IPS-15b (cell line): Measurements from ENCODE around the gene SHISA5.

ENCODE experiments used
- H3K27me3 ChIP-seq: one replicate; pipeline ENCODE4 v1.6.1; 2013; ENCODE audit warnings: low read length; ENCODE audit not compliant: control insufficient read depth, insufficient read depth
- H3K36me3 ChIP-seq: one replicate; pipeline ENCODE4 v1.6.1; 2013; ENCODE audit warnings: low read length; ENCODE audit not compliant: control insufficient read depth, insufficient read depth
- H3K4me1 ChIP-seq: one replicate; pipeline ENCODE4 v1.6.1; 2013; ENCODE audit warnings: mild to moderate bottlenecking, low read length; ENCODE audit not compliant: control insufficient read depth, insufficient read depth
- H3K4me3 ChIP-seq: one replicate; pipeline ENCODE4 v1.5.1; 2013; ENCODE audit warnings: low read depth, low read length
- H3K9ac ChIP-seq: one replicate; pipeline ENCODE4 v1.6.1; 2013; ENCODE audit warnings: low read depth, mild to moderate bottlenecking, low read length
- H3K9me3 ChIP-seq: one replicate; pipeline ENCODE4 v1.6.1; 2013; ENCODE audit warnings: mild to moderate bottlenecking, low read length; ENCODE audit not compliant: control insufficient read depth, insufficient read depth

Gene SHISA5

GRCh38 chr3:48445277-48445882 is 58.6 kb downstream of the SHISA5 start:
- no peak overlapping the region for H3K9ac ChIP-seq
- peaks cover 4% of the 10 kb centered on the region for H3K4me1 ChIP-seq
- peak overlapping the region; percentile 98 for H3K4me3 ChIP-seq

GRCh38 chr3:48441940-48442339 is 62.0 kb downstream of the SHISA5 start:
- Histone ChIP-seq H3K36me3 (peaks cover 4% of the 10 kb centered on the region), H3K4me1 (no peaks in the 10 kb centered on the region), H3K9ac (peak overlapping the region; percentile 24), H3K4me3 (peak overlapping the region; percentile 90), H3K9me3 (no peaks in the 10 kb centered on the region), H3K27me3 (no peaks in the 10 kb centered on the region)

More at GRCh38 chr3:48445277-48445882, 58.6 kb downstream of the SHISA5 start:
- H3K36me3 ChIP-seq = peaks cover 4% of the 10 kb centered on the region
- no peaks in the 10 kb centered on the region for H3K9me3 ChIP-seq
- H3K27me3 ChIP-seq = no peaks in the 10 kb centered on the region

- Histone ChIP-seq H3K9me3 (no peaks in the 10 kb centered on the region), H3K27me3 (no peaks in the 10 kb centered on the region), H3K9ac (peak overlapping the region; percentile 94), H3K4me3 (peak overlapping the region; percentile 90), H3K36me3 (peaks cover 4% of the 10 kb centered on the region), H3K4me1 (peaks cover 3% of the 10 kb centered on the region)
These were observed 63.4 kb downstream of the SHISA5 start for GRCh38 chr3:48440590-48440958.

- Histone ChIP-seq H3K36me3 (peaks cover 4% of the 10 kb centered on the region), H3K9ac (peak within 1 kb of the TSS; percentile 94), H3K4me3 (peak within 1 kb of the TSS; percentile 90), H3K27me3 (no peaks in the 10 kb centered on the region), H3K4me1 (peaks cover 6% of the 10 kb centered on the region), H3K9me3 (no peaks in the 10 kb centered on the region)
These were observed 64.0 kb downstream of the SHISA5 start, which contains the start of the genes CCDC51 and TMA7 for GRCh38 chr3:48439820-48440589. Gene CCDC51, minus strand, starts transcription at chr3:48440119. Its CDS starts 4,991 bp downstream, at chr3:48435128. Gene TMA7, plus strand, starts transcription at chr3:48440257. Its CDS starts 40 bp downstream, at chr3:48440297.

- peaks cover 15% of the 10 kb centered on the region for H3K36me3 ChIP-seq
- peaks cover 10% of the 10 kb centered on the region for H3K4me1 ChIP-seq
- H3K9ac ChIP-seq = no peak overlapping the region
- no peaks in the 10 kb centered on the region for H3K9me3 ChIP-seq
- no peaks in the 10 kb centered on the region for H3K27me3 ChIP-seq
- H3K4me3 ChIP-seq = no peak overlapping the region
These were observed 66.2 kb downstream of the SHISA5 start for GRCh38 chr3:48437812-48438211.

GRCh38 chr3:48436855-48437254 is 67.1 kb downstream of the SHISA5 start:
- Histone ChIP-seq H3K9me3 (no peaks in the 10 kb centered on the region), H3K4me3 (no peak overlapping the region), H3K27me3 (no peaks in the 10 kb centered on the region), H3K4me1 (peaks cover 10% of the 10 kb centered on the region), H3K36me3 (peaks cover 23% of the 10 kb centered on the region), H3K9ac (no peak overlapping the region)

- H3K9ac ChIP-seq = no peak overlapping the region
These were observed 67.5 kb downstream of the SHISA5 start for GRCh38 chr3:48436477-48436787.

GRCh38 chr3:48435774-48436476 is 68.0 kb downstream of the SHISA5 start:
- peaks cover 11% of the 10 kb centered on the region for H3K4me1 ChIP-seq
- peak overlapping the region; percentile 28 for H3K9ac ChIP-seq
- peaks cover 26% of the 10 kb centered on the region for H3K36me3 ChIP-seq
- H3K27me3 ChIP-seq = no peaks in the 10 kb centered on the region
- H3K9me3 ChIP-seq = no peaks in the 10 kb centered on the region
- H3K4me3 ChIP-seq = peak overlapping the region; percentile 14

More at GRCh38 chr3:48436477-48436787, 67.5 kb downstream of the SHISA5 start:
- peaks cover 10% of the 10 kb centered on the region for H3K4me1 ChIP-seq
- H3K9me3 ChIP-seq = no peaks in the 10 kb centered on the region
- peaks cover 23% of the 10 kb centered on the region for H3K36me3 ChIP-seq
- no peak overlapping the region for H3K4me3 ChIP-seq
- no peaks in the 10 kb centered on the region for H3K27me3 ChIP-seq

GRCh38 chr3:48435223-48435595 is 68.8 kb downstream of the SHISA5 start:
- Histone ChIP-seq H3K36me3 (peaks cover 26% of the 10 kb centered on the region), H3K4me3 (no peak overlapping the region), H3K9ac (peak overlapping the region; percentile 28), H3K27me3 (no peaks in the 10 kb centered on the region), H3K4me1 (peaks cover 19% of the 10 kb centered on the region), H3K9me3 (no peaks in the 10 kb centered on the region)

- H3K4me3 ChIP-seq = no peak overlapping the region
- H3K4me1 ChIP-seq = peaks cover 20% of the 10 kb centered on the region
- no peak overlapping the region for H3K9ac ChIP-seq
- H3K36me3 ChIP-seq = peaks cover 26% of the 10 kb centered on the region
- H3K27me3 ChIP-seq = no peaks in the 10 kb centered on the region
- H3K9me3 ChIP-seq = no peaks in the 10 kb centered on the region
These were observed 69.3 kb downstream of the SHISA5 start for GRCh38 chr3:48434591-48435222.

- Histone ChIP-seq H3K4me1 (peaks cover 20% of the 10 kb centered on the region), H3K4me3 (no peak overlapping the region), H3K9ac (no peak overlapping the region)
These were observed 70.4 kb downstream of the SHISA5 start for GRCh38 chr3:48433472-48434118.

More at GRCh38 chr3:48433472-48434118, 70.4 kb downstream of the SHISA5 start:
- no peaks in the 10 kb centered on the region for H3K9me3 ChIP-seq
- no peaks in the 10 kb centered on the region for H3K27me3 ChIP-seq
- H3K36me3 ChIP-seq = peaks cover 26% of the 10 kb centered on the region
